Measurements from ENCODE around the gene GATA3.

DNA sequence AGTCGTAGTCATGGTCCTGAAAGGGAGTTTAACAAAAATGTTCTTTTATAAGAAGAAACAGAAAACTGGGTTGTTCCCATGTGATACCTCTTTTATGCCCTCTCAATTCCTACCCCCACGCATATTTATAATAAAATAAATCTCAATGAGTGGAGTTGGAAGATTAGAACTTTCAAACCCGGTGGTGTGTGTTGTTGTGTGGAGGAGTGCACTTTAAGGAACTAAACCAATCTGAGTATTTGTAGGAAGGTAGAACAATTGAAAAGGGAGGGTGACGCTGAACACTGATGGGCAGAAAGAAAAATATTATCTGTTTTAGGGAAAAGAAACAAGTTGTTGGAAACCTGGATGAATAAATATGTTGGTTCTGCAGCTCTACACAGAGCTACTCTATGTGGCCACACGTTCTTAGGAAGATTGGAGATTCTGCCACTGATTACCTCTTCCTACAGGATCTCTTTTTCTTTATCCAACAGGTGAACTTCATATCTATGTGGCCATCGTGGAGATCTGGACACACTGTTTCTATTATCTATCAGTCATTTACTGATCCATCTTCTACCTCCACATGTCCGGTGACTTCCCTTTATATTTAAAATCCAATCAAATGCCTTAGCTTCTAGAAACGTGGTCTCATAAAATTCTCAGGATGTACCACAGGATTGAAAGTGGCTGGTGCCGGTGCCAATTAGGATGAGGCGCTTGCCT lies 13.1 kb upstream of the GATA3 start:
- TF ChIP-seq, protein P1, sequence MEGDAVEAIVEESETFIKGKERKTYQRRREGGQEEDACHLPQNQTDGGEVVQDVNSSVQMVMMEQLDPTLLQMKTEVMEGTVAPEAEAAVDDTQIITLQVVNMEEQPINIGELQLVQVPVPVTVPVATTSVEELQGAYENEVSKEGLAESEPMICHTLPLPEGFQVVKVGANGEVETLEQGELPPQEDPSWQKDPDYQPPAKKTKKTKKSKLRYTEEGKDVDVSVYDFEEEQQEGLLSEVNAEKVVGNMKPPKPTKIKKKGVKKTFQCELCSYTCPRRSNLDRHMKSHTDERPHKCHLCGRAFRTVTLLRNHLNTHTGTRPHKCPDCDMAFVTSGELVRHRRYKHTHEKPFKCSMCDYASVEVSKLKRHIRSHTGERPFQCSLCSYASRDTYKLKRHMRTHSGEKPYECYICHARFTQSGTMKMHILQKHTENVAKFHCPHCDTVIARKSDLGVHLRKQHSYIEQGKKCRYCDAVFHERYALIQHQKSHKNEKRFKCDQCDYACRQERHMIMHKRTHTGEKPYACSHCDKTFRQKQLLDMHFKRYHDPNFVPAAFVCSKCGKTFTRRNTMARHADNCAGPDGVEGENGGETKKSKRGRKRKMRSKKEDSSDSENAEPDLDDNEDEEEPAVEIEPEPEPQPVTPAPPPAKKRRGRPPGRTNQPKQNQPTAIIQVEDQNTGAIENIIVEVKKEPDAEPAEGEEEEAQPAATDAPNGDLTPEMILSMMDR (IDR thresholded peaks at IDR 0.05 in 4 of 5, conservative IDR thresholded peaks at IDR 0.05 in 1 of 5) = no peak
- no peak for TF ChIP-seq POLR2A (IDR thresholded peaks at IDR 0.05)

All from gastrocnemius medialis (tissue), 4 donors.